ENCODE results near the gene CXXC4. TPM values are rescaled to one million over a fixed set of nuclear protein-coding genes. Genes with fewer than 3 reads are reported as not detected.

Gene CXXC4
- total and polyA plus RNA-seq, 2 experiments from 2014 or later = 1.6 to 3.0 TPM

DNA sequence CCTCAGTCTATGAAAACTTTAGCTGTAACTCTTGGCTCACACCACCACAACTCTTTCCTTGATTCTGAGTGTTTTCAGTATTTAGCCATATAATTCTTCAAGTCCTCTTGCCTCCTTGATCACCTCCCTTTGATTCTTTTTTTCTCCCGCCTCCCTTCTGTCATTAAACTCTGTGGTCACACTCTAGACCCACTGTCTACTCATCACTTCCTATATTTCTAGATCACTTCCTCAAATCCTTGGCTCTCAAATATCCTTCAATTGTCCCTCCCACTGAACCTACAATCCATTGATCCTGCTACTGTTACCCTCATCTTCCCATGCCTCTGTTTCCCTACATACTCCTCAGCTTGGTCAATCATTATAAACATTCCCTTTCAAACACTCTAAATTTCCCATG, 12.4 kb upstream of the CXXC4 start:
- Histone ChIP-seq H2AFZ (no peak overlapping the region), H3K27ac (ENCODE audit: low read depth) (no peak overlapping the region), H3K4me2 (no peak overlapping the region), H3K4me1 (ENCODE audit: insufficient read depth) (no peaks in the 10 kb centered on the region), H3K9me2 (ENCODE audit: insufficient read depth) (0 out of 2 replicates have a peak, but pooled peaks cover 10% of the 10 kb centered on the region), H4K20me1 (replicated peaks; ENCODE audit: insufficient read depth) (no peaks in the 10 kb centered on the region), H3K27me3 (ENCODE audit: insufficient read depth) (no peaks in the 10 kb centered on the region), H3K79me2 (replicated peaks; ENCODE audit: insufficient read depth) (no peaks in the 10 kb centered on the region), H3K36me3 (ENCODE audit: insufficient read depth) (no peaks in the 10 kb centered on the region), H3K4me3 (no peak overlapping the region), H3F3A (replicated peaks; ENCODE audit: low read depth) (no peaks in the 10 kb centered on the region)
- Mint-ChIP-seq H3K9me3 (no peaks in the 10 kb centered on the region), H3K4me3 (no peak overlapping the region), H3K36me3 (ENCODE audit: low read depth) (no peaks in the 10 kb centered on the region), H3K27me3 (ENCODE audit: insufficient read depth, low read depth, poor library complexity) (no peaks in the 10 kb centered on the region), H3K27ac (no peak overlapping the region), H3K4me1 (no peaks in the 10 kb centered on the region; the same call in 2 of the 3 replicates)
- TF ChIP-seq, protein P1, sequence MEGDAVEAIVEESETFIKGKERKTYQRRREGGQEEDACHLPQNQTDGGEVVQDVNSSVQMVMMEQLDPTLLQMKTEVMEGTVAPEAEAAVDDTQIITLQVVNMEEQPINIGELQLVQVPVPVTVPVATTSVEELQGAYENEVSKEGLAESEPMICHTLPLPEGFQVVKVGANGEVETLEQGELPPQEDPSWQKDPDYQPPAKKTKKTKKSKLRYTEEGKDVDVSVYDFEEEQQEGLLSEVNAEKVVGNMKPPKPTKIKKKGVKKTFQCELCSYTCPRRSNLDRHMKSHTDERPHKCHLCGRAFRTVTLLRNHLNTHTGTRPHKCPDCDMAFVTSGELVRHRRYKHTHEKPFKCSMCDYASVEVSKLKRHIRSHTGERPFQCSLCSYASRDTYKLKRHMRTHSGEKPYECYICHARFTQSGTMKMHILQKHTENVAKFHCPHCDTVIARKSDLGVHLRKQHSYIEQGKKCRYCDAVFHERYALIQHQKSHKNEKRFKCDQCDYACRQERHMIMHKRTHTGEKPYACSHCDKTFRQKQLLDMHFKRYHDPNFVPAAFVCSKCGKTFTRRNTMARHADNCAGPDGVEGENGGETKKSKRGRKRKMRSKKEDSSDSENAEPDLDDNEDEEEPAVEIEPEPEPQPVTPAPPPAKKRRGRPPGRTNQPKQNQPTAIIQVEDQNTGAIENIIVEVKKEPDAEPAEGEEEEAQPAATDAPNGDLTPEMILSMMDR (conservative IDR thresholded peaks at IDR 0.05; ENCODE audit: low read depth in 2 of 2) = no peak
- TF ChIP-seq, protein P2, sequence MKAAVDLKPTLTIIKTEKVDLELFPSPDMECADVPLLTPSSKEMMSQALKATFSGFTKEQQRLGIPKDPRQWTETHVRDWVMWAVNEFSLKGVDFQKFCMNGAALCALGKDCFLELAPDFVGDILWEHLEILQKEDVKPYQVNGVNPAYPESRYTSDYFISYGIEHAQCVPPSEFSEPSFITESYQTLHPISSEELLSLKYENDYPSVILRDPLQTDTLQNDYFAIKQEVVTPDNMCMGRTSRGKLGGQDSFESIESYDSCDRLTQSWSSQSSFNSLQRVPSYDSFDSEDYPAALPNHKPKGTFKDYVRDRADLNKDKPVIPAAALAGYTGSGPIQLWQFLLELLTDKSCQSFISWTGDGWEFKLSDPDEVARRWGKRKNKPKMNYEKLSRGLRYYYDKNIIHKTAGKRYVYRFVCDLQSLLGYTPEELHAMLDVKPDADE (IDR thresholded peaks at IDR 0.05) = no peak
- TF ChIP-seq EZH2phosphoT487 (IDR thresholded peaks at IDR 0.05; ENCODE audit: unreplicated experiment) (no peak), JUNB (IDR thresholded peaks at IDR 0.05; ENCODE audit: unreplicated experiment) (no peak), REST (IDR thresholded peaks at IDR 0.05; ENCODE audit: unreplicated experiment) (no peak), NANOG (IDR thresholded peaks at IDR 0.05; ENCODE audit: borderline replicate concordance) (no peak), EZH2 (IDR thresholded peaks at IDR 0.05; ENCODE audit: low read depth, unreplicated experiment) (no peak), STAT1 (IDR thresholded peaks at IDR 0.05; ENCODE audit: unreplicated experiment) (no peak)
- ATAC-seq (no peak), DNase-seq (ENCODE audit: low spot score) (no peak)

- Histone ChIP-seq H3F3A (replicated peaks; ENCODE audit: low read depth) (no peaks in the 10 kb centered on the region), H4K20me1 (replicated peaks; ENCODE audit: insufficient read depth) (no peaks in the 10 kb centered on the region), H3K9me2 (ENCODE audit: insufficient read depth) (0 out of 2 replicates have a peak, but pooled peaks cover 10% of the 10 kb centered on the region), H3K27ac (ENCODE audit: low read depth) (no peak overlapping the region), H2AFZ (no peak overlapping the region), H3K36me3 (ENCODE audit: insufficient read depth) (no peaks in the 10 kb centered on the region), H3K79me2 (replicated peaks; ENCODE audit: insufficient read depth) (no peaks in the 10 kb centered on the region), H3K4me3 (no peak overlapping the region), H3K4me2 (no peak overlapping the region), H3K4me1 (ENCODE audit: insufficient read depth) (peaks cover 11% of the 10 kb centered on the region), H3K27me3 (ENCODE audit: insufficient read depth) (no peaks in the 10 kb centered on the region)
- Mint-ChIP-seq H3K27me3 (ENCODE audit: insufficient read depth, low read depth, poor library complexity) (no peaks in the 10 kb centered on the region), H3K27ac (no peak overlapping the region), H3K36me3 (ENCODE audit: low read depth) (no peaks in the 10 kb centered on the region), H3K4me1 (peaks cover 14% of the 10 kb centered on the region; the same call in 2 of the 3 replicates), H3K9me3 (no peaks in the 10 kb centered on the region), H3K4me3 (no peak overlapping the region)
- no peak for DNase-seq (ENCODE audit: low spot score)
- ATAC-seq = no peak
- TF ChIP-seq, protein P2 (IDR thresholded peaks at IDR 0.05) = no peak
- TF ChIP-seq JUNB (IDR thresholded peaks at IDR 0.05; ENCODE audit: unreplicated experiment) (no peak), EZH2phosphoT487 (IDR thresholded peaks at IDR 0.05; ENCODE audit: unreplicated experiment) (no peak), ZNF114 (CRISPR knock-in tag; IDR thresholded peaks at IDR 0.05) (no peak), CREB1 (CRISPR knock-in tag; IDR thresholded peaks at IDR 0.05; ENCODE audit: low read depth) (no peak), POLR2AphosphoS5 (IDR thresholded peaks at IDR 0.05; ENCODE audit: low read depth) (no peak), REST (IDR thresholded peaks at IDR 0.05; ENCODE audit: unreplicated experiment) (no peak), EZH2 (IDR thresholded peaks at IDR 0.05; ENCODE audit: low read depth, unreplicated experiment) (no peak)
Observed at GRCh38 chr4:104504536-104504935, 9.8 kb upstream of the CXXC4 start.
